Hepatocyte (in vitro differentiated cells): ENCODE results near the gene CD99L2.

ENCODE experiments used
- EZH2phosphoT487 ChIP-seq: fragments of 200-600 bp; sonication (generic); IDR thresholded peaks from one replicate; pipeline ENCODE4 v1.6.1; 2018; ENCODE audit warnings: antibody characterized with exemption, mild to moderate bottlenecking, low read depth, moderate library complexity; ENCODE audit not compliant: unreplicated experiment, severe bottlenecking
- TF ChIP-seq, protein P1 (sequence below): fragments of 200-600 bp; sonication (generic); IDR thresholded peaks from 2 replicates; pipeline ENCODE4 v1.5.1; 2016; ENCODE audit warnings: antibody characterized with exemption, mild to moderate bottlenecking; ENCODE audit not compliant: poor library complexity

DNA sequence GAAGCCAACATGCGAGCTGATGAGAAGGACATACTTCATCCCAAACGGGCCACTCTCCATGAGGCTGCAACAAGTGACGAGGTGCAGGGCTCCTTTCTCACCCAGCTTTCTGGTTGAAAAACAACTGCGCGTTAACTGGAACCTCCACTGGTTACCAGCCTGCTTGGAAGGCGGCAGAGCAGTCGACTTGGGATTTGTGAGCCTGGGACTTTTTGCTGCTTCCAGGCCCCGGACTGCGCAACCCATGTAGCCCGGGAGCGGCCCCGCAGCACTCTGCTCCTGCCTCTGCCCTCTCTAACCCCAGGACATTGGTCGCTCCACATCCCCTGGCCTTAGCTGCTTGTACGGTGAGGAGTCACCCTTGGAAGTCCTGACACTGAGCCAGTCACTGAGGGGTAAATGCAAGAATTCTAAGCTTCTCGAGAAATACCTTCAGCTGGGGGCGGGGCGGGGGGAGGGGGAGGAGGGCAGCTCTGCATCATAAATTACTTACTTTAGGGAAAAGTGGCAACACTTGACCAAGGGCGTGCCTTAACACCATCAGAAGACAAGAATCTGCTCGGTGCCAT lies 132.6 kb downstream of the CD99L2 start:
- TF ChIP-seq, protein P1, sequence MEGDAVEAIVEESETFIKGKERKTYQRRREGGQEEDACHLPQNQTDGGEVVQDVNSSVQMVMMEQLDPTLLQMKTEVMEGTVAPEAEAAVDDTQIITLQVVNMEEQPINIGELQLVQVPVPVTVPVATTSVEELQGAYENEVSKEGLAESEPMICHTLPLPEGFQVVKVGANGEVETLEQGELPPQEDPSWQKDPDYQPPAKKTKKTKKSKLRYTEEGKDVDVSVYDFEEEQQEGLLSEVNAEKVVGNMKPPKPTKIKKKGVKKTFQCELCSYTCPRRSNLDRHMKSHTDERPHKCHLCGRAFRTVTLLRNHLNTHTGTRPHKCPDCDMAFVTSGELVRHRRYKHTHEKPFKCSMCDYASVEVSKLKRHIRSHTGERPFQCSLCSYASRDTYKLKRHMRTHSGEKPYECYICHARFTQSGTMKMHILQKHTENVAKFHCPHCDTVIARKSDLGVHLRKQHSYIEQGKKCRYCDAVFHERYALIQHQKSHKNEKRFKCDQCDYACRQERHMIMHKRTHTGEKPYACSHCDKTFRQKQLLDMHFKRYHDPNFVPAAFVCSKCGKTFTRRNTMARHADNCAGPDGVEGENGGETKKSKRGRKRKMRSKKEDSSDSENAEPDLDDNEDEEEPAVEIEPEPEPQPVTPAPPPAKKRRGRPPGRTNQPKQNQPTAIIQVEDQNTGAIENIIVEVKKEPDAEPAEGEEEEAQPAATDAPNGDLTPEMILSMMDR, result no peak
- TF ChIP-seq EZH2phosphoT487, result no peak
